ENCODE measurements around the gene CYB5R2. TPM values are rescaled to one million over a fixed set of nuclear protein-coding genes. Genes with fewer than 3 reads are reported as not detected.

CYB5R2 gene
- polyA plus RNA-seq, 3 donors = 0.52 to 3.7 (median 1.4) TPM

DNA sequence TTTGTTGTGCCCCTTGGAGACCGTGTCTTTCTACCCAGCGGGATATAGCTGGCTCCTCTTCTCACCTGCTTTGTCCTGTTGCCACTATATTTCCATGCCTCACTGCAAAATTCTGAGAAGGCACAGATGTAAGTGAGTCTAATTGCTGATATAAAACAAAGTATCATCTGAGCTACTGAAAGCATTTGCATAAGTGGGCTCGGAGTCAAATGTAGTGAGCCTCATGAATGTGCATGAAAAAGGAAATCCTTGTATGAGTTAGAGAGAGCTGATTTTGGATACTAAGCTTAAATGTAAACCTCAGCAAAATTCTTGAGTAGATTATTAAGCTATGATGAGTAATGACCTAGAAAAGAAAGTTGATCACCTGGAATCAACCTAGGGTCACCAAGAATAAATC is 19.1 kb upstream of the CYB5R2 start:
- no peak for DNase-seq
- Mint-ChIP-seq H3K4me1 (no peaks in the 10 kb centered on the region), H3K9me3 (no peaks in the 10 kb centered on the region), H3K36me3 (no peaks in the 10 kb centered on the region), H3K27me3 (ENCODE audit: low read depth in 3 of 3) (peaks cover 27 to 39% (median 32%) of the 10 kb centered on the region in 3 donors), H3K27ac (no peak overlapping the region), H3K4me3 (no peak overlapping the region)
- intact Hi-C loops (cut with micrococcal nuclease) = loop anchor here (5.0 to 10.0 kb wide), 3 partner anchors 595 to 878 kb away; no protein-coding TSS in a partner anchor
- WGBS (ENCODE audit: insufficient coverage) = no CpG with 5 or more reads among the region's 3 CpGs
- Histone ChIP-seq H2AFZ (ENCODE audit: insufficient read depth, low read depth, low read length, poor library complexity, severe bottlenecking) (no peak overlapping the region), H3K9me3 (replicated peaks in 1 of 2; ENCODE audit: control insufficient read depth in 1 of 2, insufficient read depth in 1 of 2, low read length in 2 of 2) (no peaks in the 10 kb centered on the region), H3K27ac (ENCODE audit: low read depth in 1 of 2, low read length in 2 of 2) (no peak overlapping the region), H3K4me2 (replicated peaks; ENCODE audit: extremely low read depth, low read length, poor library complexity, severe bottlenecking) (no peak overlapping the region), H4K20me1 (ENCODE audit: insufficient read depth, low read length) (no peaks in the 10 kb centered on the region), H3K27me3 (ENCODE audit: control insufficient read depth in 2 of 2, insufficient read depth in 2 of 2, low read length in 2 of 2) (peaks cover 30 to 41% of the 10 kb centered on the region in 2 donors), H3K4me3 (replicated peaks in 1 of 3; ENCODE audit: low read depth in 2 of 3, low read length in 3 of 3) (no peak overlapping the region), H3K36me3 (replicated peaks in 1 of 2; ENCODE audit: control insufficient read depth in 1 of 2, insufficient read depth in 2 of 2, low read length in 2 of 2) (no peaks in the 10 kb centered on the region), H3K4me1 (ENCODE audit: control insufficient read depth in 1 of 2, insufficient read depth in 2 of 2, low read length in 2 of 2) (no peaks in the 10 kb centered on the region), H3K9ac (ENCODE audit: insufficient read depth, low read length, poor library complexity, severe bottlenecking) (no peak overlapping the region), H3K79me2 (ENCODE audit: insufficient read depth, low read length) (no peaks in the 10 kb centered on the region)
- TF ChIP-seq, protein P1, sequence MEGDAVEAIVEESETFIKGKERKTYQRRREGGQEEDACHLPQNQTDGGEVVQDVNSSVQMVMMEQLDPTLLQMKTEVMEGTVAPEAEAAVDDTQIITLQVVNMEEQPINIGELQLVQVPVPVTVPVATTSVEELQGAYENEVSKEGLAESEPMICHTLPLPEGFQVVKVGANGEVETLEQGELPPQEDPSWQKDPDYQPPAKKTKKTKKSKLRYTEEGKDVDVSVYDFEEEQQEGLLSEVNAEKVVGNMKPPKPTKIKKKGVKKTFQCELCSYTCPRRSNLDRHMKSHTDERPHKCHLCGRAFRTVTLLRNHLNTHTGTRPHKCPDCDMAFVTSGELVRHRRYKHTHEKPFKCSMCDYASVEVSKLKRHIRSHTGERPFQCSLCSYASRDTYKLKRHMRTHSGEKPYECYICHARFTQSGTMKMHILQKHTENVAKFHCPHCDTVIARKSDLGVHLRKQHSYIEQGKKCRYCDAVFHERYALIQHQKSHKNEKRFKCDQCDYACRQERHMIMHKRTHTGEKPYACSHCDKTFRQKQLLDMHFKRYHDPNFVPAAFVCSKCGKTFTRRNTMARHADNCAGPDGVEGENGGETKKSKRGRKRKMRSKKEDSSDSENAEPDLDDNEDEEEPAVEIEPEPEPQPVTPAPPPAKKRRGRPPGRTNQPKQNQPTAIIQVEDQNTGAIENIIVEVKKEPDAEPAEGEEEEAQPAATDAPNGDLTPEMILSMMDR (IDR thresholded peaks at IDR 0.05) = no peak

DNA sequence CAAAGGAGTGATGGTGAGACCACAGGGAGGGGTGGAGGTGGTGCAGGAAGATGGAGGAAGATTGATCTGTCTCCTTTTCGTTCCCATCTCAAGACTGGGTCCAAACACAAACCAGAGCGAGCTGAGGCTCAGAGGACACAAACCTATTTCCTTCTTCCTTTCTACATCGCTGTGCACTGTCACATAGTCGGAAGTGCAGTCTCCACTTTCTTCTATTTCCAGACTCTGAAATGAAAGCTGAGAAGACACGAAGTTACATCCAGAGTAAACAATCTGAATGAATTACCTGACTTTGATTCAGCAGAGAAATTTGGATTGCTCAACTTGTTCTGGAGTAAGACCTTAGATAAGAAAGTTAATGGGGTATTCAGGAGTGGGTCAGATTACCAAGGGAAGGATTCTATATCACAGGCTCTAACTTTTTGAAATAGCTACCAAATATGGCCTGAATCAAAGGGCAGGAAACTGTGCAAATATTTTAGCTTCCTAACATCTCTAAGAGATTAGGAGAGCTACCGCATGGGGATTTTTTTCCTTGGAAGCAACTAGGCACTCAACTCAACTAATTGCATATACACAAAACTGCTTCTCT is 18.6 kb upstream of the CYB5R2 start:
- H3K4me1 Mint-ChIP-seq = no peaks in the 10 kb centered on the region
- 81% methylated on average over 4 of the region's 6 CpGs for WGBS (ENCODE audit: insufficient coverage)
- intact Hi-C loops (cut with micrococcal nuclease) = loop anchor here (5.0 to 10.0 kb wide), 3 partner anchors 595 to 877 kb away; no protein-coding TSS in a partner anchor

More for the DNA sequence above, 18.6 kb upstream of the CYB5R2 start:
- no peak overlapping the region for H2AFZ ChIP-seq (ENCODE audit: insufficient read depth, low read depth, low read length, poor library complexity, severe bottlenecking)
- Mint-ChIP-seq H3K27me3 (ENCODE audit: low read depth in 3 of 3) (peaks cover 28 to 39% (median 32%) of the 10 kb centered on the region in 3 donors), H3K27ac (no peak overlapping the region), H3K9me3 (no peaks in the 10 kb centered on the region), H3K36me3 (no peaks in the 10 kb centered on the region), H3K4me3 (peak overlapping the region in 1 of 2 donors; percentile 39)
- no peaks in the 10 kb centered on the region for H3K79me2 ChIP-seq (ENCODE audit: insufficient read depth, low read length)
- H3K36me3 ChIP-seq (replicated peaks in 1 of 2; ENCODE audit: control insufficient read depth in 1 of 2, insufficient read depth in 2 of 2, low read length in 2 of 2) = no peaks in the 10 kb centered on the region
- no peaks in the 10 kb centered on the region for H3K4me1 ChIP-seq (ENCODE audit: control insufficient read depth in 1 of 2, insufficient read depth in 2 of 2, low read length in 2 of 2)
- H4K20me1 ChIP-seq (ENCODE audit: insufficient read depth, low read length) = no peaks in the 10 kb centered on the region
- TF ChIP-seq, protein P1 (IDR thresholded peaks at IDR 0.05) = no peak
- no peak overlapping the region for H3K27ac ChIP-seq (ENCODE audit: low read depth in 1 of 2, low read length in 2 of 2)
- no peak overlapping the region for H3K9ac ChIP-seq (ENCODE audit: insufficient read depth, low read length, poor library complexity, severe bottlenecking)
- H3K9me3 ChIP-seq (replicated peaks in 1 of 2; ENCODE audit: control insufficient read depth in 1 of 2, insufficient read depth in 1 of 2, low read length in 2 of 2) = no peaks in the 10 kb centered on the region
- no peak overlapping the region for H3K4me2 ChIP-seq (replicated peaks; ENCODE audit: extremely low read depth, low read length, poor library complexity, severe bottlenecking)
- H3K27me3 ChIP-seq (ENCODE audit: control insufficient read depth in 2 of 2, insufficient read depth in 2 of 2, low read length in 2 of 2) = peaks cover 32 to 42% of the 10 kb centered on the region in 2 donors
- DNase-seq = no peak
- no peak overlapping the region for H3K4me3 ChIP-seq (replicated peaks in 1 of 3; ENCODE audit: low read depth in 2 of 3, low read length in 3 of 3)

All from CD14-positive monocyte (primary cell).